NCI-H1694 treated with DMSO at 0.1 percent for 48 hours (cell line): Measurements from ENCODE around the gene PPP1R1A.

Experiments
- DNase-seq: peaks from one replicate; lab custom pipeline; 2025; lab: John Stamatoyannopoulos, UW

Gene PPP1R1A

DNA sequence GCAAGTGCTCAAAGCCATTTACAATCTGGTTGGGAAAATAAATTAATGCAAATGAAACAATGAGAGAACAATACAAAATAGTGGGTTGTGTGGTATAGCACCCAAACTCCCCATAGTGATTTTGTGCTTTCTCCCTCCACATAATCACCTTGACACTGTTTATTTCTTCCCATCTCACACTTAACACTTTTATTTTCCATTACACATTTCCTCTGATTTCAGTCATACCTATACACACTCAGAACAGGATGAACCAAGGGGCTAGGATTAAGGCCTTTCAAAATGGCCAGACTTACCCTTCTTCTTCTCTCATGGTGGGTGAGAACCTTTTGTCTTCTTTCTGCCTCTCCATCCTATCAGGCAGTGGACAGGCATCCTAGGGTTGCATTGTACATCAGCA, 53.0 kb downstream of the PPP1R1A start:
- no peak for DNase-seq

DNA sequence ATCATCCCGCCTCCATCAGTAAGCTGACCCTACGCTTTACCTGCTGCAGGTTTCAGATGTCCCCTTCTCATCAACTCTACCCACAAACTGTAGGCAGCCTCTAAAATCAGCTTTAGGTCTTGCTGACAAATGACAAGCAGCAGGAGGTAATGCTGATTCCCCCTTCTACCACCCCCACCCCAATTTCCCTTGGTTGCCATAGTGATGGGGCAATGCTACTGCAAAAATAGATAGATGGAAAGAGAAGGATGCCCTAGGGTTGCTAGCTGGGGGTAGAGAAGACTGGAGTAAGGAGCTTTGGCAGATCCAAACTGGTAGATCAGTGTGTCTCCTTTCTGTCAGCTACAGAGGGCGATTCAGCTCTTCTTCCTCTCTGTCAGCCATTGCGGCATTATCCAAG, 58.9 kb downstream of the PPP1R1A start:
- DNase-seq, result no peak
